Measurements from ENCODE around the gene ABCC1.
A peak's percentile ranks its signal among the peaks of the same experiment; 100 is the strongest.

The ABCC1 gene

GRCh38 chr16:16071631-16072244 lies 122.3 kb downstream of the ABCC1 start:
- no peak for TF ChIP-seq CTCF (IDR thresholded peaks at IDR 0.05; ENCODE audit: control insufficient read depth, insufficient read depth, low read depth, low read length, missing control alignments)
- no peak overlapping the region for H3K4me3 ChIP-seq (ENCODE audit: control insufficient read depth, low read depth, low read length)
- DNase-seq (ENCODE audit: low read depth) = no peak

- TF ChIP-seq CTCF (IDR thresholded peaks at IDR 0.05; ENCODE audit: control insufficient read depth, insufficient read depth, low read depth, low read length, missing control alignments) = no peak
- no peak overlapping the region for H3K4me3 ChIP-seq (ENCODE audit: control insufficient read depth, low read depth, low read length)
- DNase-seq (ENCODE audit: low read depth) = no peak
Measured at GRCh38 chr16:16073001-16073545, 123.7 kb downstream of the ABCC1 start.

- DNase-seq (ENCODE audit: low read depth) = peak; percentile 76
- H3K4me3 ChIP-seq (ENCODE audit: control insufficient read depth, low read depth, low read length) = no peak overlapping the region
- peak; percentile 14 for TF ChIP-seq CTCF (IDR thresholded peaks at IDR 0.05; ENCODE audit: control insufficient read depth, insufficient read depth, low read depth, low read length, missing control alignments)
Measured at GRCh38 chr16:16073891-16074881, 124.8 kb downstream of the ABCC1 start.

GRCh38 chr16:16075488-16076422 lies 126.3 kb downstream of the ABCC1 start:
- H3K4me3 ChIP-seq (ENCODE audit: control insufficient read depth, low read depth, low read length) = no peak overlapping the region
- no peak for DNase-seq (ENCODE audit: low read depth)
- no peak for TF ChIP-seq CTCF (IDR thresholded peaks at IDR 0.05; ENCODE audit: control insufficient read depth, insufficient read depth, low read depth, low read length, missing control alignments)

- no peak overlapping the region for H3K4me3 ChIP-seq (ENCODE audit: control insufficient read depth, low read depth, low read length)
- no peak for DNase-seq (ENCODE audit: low read depth)
- no peak for TF ChIP-seq CTCF (IDR thresholded peaks at IDR 0.05; ENCODE audit: control insufficient read depth, insufficient read depth, low read depth, low read length, missing control alignments)
Measured at GRCh38 chr16:16076423-16076813, 127.0 kb downstream of the ABCC1 start.
